ENCODE results near the gene SIRT7.
A peak's percentile ranks its signal among the peaks of the same experiment; 100 is the strongest.

Gene SIRT7

GRCh38 chr17:81890447-81891302 is 27.3 kb downstream of the SIRT7 start:
- DNase-seq (ENCODE audit: low read depth in 1 of 2, low spot score in 1 of 2) = no peak

DNA sequence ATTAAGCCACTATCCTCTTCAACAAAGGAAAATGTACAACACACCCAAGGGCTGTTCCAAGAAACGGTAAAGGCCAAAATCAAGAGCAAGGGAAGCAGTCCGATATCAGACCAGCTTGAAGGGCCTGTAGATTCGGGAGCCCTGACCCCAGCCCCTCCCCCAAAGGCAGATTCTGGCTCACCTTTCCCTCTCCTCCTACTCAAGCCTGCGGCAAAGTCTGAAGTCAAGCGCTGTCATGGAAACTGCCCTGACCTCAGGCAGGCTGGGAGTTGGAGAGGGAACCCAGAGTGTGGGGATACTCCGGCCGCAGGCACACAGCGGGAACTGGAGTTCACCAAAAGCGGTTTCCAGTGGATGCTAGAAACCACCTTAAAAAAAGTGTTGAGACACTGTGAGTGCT is 28.4 kb downstream of the SIRT7 start:
- DNase-seq (ENCODE audit: low read depth in 1 of 2, low spot score in 1 of 2) = no peak

DNA sequence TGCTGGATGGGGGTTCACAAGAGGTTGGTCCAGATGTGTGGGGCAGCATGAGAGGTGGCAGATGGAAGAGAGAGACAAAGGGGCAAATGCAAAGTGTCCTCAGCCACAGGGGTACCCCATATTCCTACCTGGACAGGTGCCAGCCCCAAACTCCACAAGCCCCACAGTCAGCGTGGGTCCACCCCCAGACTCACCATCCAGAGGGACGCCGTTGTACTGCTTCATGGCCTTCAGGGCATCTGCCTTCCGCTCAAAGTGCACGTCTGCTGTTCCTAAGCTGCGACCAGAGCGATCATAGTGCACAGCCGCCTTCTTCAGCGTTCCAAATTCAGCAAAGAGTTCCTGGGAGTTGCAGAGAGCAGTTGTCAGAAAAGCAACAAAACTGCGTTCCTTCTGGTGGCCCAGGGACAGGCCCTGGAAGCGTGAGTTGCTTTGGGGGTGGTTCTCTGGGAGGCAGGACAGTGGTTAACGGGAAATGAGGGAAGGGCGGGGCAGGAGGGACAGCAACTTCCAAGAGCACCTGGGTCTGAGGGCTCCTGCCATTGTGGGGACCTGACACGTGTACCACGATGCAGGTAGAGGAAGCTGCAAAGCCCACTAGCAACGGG is 28.9 kb downstream of the SIRT7 start:
- no peak for DNase-seq (ENCODE audit: low read depth in 1 of 2, low spot score in 1 of 2)

DNA sequence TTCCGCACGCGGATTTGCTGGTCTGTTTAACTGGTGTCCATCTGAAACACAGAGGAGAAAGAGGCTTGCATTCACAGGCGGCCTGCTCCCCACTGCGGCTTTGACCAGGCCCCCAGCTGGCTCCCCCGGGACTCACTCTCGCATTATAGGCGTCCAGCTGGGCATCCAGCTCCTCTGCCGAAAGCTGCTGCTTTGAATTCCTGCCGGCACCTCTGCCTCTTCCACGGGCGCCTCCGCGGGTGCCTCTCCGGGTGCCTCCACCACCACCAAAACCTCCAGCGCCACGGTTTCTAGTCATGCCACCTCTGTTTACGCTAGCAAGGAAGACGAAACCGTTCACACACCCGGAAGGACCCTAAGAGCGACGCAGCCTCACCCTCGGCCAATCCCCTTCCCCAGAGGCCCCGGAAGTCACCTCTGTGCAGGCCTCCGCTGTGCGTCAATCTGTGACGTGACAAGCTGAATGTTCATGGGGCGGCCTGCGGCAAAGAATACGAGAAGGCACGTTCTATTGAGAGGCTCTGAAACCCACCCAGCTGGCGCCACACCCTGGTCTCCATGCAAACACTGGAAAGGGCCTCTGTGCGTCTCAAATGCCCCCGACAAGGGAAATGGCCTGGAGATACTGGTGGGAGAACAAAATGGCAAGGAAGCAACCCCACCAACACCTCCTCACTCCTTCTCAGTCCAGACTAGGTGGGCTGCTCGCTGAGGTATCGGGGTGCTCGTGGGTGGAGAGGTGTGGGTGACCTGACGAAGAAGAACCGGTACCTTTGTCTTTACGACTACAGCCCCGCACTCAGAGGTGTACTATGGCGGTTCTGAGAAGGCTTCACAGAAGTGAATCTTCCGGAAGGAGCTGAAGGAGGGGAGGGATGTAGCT is 29.6 kb downstream of the SIRT7 start:
- DNase-seq (ENCODE audit: low read depth in 1 of 2, low spot score in 1 of 2) = no peak

- DNase-seq (ENCODE audit: low read depth in 1 of 2, low spot score in 1 of 2) = no peak
These were observed 32.0 kb downstream of the SIRT7 start for GRCh38 chr17:81885869-81886548.

GRCh38 chr17:81885454-81885853 is 32.5 kb downstream of the SIRT7 start:
- no peak for DNase-seq (ENCODE audit: low read depth in 1 of 2, low spot score in 1 of 2)

- DNase-seq (ENCODE audit: low read depth in 1 of 2, low spot score in 1 of 2) = no peak
These were observed 33.0 kb downstream of the SIRT7 start for GRCh38 chr17:81884968-81885367.

DNA sequence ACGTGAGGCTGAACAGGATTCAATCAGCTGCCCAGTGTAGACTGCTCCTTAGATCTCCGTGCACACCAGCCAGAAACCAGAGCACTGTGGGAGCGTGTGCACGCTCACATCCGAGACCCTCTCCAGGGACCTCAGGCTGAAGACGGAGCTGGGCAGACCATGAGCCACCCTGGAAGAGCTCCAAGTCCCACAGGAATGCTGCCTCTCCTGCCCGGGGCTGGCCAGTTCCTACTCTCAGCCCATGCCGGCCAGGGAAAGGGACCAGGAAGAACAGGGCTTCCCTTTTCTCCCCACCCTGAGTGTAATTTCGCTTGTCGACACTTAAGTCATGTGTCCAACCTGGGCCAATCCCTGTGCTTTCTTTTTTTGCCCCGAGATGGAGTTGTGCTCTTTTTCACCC is 33.5 kb downstream of the SIRT7 start:
- DNase-seq (ENCODE audit: low read depth in 1 of 2, low spot score in 1 of 2) = no peak

DNA sequence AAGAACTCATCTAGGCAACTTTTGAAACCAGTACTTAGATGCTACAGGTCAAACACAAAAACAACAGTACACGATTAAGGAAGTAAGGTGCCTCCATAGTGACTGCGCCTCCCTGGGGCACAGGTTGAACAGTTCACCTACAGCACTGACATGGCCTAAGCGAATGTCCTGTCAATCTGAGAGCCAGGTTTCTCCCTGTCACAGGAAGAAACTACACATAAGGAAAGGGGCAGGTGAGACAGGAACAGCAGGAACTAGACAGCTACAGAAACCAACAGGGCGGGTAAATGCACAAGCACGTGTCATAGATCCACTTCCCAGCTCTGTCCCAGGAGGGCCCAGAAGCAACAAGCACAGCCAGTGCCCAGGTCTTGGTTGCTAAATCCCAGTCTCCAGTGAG is 38.9 kb downstream of the SIRT7 start:
- DNase-seq (ENCODE audit: low read depth in 1 of 2, low spot score in 1 of 2) = no peak

GRCh38 chr17:81878294-81878693 is 39.7 kb downstream of the SIRT7 start:
- no peak for DNase-seq (ENCODE audit: low read depth in 1 of 2, low spot score in 1 of 2)

DNA sequence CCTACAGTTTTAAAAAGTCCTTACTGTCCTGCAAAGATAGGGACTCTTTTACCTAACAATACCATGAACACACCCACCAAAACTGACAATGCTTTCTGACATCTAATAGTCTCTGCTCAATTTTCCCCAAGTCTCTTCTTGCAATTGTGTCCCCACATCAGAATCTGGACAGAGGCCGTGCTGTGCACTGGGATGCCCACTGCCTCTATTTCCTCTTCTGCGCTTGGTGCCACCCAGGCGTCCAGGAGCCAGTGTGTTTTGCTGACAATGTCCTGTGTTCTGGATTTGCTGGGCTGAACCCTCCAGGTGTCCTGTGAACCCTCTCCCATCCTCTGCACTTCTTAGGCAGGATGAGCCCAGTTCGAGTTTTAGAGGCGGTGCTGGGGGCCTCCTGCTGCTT is 40.4 kb downstream of the SIRT7 start:
- no peak for DNase-seq (ENCODE audit: low read depth in 1 of 2, low spot score in 1 of 2)

DNA sequence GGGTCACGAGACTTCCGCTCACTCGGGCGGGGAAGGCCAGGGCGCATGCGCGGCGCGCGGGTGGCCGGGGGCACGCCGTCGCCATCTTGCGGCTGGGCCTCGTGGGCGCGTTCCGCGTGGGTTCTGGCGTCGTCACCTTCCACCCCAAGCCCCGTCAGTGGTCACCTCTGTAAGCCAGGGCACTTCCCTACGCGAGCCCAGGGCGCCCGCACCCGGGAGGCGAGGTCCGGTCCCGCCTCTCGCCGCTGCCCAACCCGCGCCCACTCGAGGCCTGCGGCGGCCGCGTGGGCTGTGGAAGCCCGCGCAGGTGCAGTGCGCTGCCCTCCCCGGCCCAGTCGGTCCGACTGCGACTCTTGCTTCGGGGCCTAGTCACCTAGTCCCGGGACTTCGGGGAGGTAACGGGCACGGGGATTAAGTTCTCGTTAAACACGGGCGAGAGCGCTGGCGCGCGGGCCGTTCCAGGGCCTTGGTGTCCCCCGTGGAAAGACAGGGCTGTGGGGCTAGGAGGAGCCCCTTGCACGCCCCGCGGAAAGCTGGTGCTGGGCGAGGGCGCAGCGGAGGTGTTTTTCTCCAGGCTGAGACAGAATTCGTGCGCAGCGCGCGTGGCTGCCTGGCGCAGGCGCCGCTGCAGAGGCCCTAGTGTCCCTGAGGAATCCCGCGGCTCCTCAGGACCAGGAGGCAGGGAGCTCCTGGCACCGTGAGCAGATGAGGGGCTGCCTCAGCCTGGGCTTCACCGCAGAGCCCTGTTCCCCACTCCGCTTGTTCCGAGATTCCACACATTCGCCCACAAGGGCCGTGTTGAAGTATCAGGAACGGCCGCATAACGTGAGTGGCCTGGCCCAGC is 46.4 kb downstream of the SIRT7 start:
- peak; percentile 87 to 95 for DNase-seq (ENCODE audit: low read depth in 1 of 2, low spot score in 1 of 2)

DNA sequence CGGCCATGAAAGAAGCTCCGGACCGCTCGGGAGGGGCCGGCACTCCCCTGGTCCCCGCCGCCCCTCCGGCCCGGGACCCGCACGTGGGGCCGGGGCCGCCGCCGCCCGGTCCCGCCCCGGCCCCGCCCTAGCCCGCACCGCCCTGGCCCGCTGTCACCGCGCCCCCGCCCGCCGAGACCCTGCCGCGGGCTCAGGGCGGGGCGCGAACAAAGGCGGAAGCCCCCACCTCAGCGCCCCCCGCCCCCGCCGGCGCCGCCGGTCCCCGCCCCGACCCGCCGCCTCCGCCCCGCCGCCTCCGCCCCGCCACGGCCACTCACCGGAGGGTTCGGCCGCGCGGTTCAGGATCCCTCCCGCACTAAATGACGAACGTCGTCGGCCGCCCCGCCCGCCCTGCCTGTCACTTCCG is 47.0 kb downstream of the SIRT7 start, which contains the start of gene ARHGDIA:
TSS of gene ARHGDIA (minus strand) at position 357 of the 406 bp plus-strand sequence. CDS start 1,407 bp downstream, outside the sequence.
- no peak for DNase-seq (ENCODE audit: low read depth in 1 of 2, low spot score in 1 of 2)

- DNase-seq (ENCODE audit: low read depth in 1 of 2, low spot score in 1 of 2) = no peak
These were observed 47.6 kb downstream of the SIRT7 start for GRCh38 chr17:81870131-81870980.

- DNase-seq (ENCODE audit: low read depth in 1 of 2, low spot score in 1 of 2) = no peak
These were observed 48.5 kb downstream of the SIRT7 start for GRCh38 chr17:81869221-81870130.

- DNase-seq (ENCODE audit: low read depth in 1 of 2, low spot score in 1 of 2) = no peak
These were observed 49.2 kb downstream of the SIRT7 start for GRCh38 chr17:81868674-81869220.

DNA sequence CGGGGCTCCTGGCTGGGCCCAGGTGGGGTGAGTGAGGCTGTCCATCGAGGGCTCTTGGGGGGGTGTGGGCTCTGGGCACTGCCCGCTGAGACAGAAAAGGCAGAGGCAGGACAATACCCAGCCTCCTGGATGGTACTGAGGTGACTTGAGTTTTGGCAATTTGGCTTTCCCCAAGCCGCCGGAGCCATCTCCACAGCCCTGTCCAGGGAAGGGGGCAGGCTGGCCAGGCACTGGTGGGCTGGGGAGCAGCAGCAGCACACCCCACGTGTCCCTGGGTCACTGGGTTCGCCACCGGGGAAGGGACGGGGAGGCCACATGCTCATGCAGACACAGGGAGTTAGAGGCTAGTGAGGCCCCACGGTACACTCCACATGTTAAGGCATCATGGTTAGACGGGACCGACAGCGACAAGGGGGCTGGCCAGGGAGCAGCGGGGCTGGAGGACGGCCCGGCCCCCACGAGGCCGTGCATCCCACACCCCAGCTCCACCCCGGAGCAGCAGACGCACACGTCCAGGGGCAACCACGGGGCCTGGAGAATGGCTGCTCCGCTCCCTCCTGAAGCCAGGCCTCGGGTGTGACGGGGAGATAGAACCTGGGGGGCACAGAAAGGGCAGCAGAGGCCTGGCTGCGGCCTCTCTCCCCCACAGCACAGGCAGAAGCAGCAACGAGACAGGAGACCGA is 49.8 kb downstream of the SIRT7 start:
- DNase-seq (ENCODE audit: low read depth in 1 of 2, low spot score in 1 of 2) = no peak

Measured in activated CD4-positive, alpha-beta T cell treated with anti-CD3 and anti-CD28 coated beads, Interleukin-2, amount 50 U/mL, for 24 hours (primary cell).